PC-3 (cell line): ENCODE results near the gene KIAA1328.

Source experiments
- EZH2 ChIP-seq: fragments of 300-600 bp; sonication (generic); IDR thresholded peaks from one replicate; pipeline ENCODE4 v1.6.1; 2017; ENCODE audit warnings: antibody characterized with exemption, mild to moderate bottlenecking, low read length; ENCODE audit not compliant: unreplicated experiment
- TF ChIP-seq, protein P1 (sequence below): fragments of 300-600 bp; sonication (generic); conservative IDR thresholded peaks from 2 replicates; pipeline ENCODE4 v1.5.1; 2017; ENCODE audit warnings: antibody characterized with exemption, low read depth, mild to moderate bottlenecking, low read length

DNA sequence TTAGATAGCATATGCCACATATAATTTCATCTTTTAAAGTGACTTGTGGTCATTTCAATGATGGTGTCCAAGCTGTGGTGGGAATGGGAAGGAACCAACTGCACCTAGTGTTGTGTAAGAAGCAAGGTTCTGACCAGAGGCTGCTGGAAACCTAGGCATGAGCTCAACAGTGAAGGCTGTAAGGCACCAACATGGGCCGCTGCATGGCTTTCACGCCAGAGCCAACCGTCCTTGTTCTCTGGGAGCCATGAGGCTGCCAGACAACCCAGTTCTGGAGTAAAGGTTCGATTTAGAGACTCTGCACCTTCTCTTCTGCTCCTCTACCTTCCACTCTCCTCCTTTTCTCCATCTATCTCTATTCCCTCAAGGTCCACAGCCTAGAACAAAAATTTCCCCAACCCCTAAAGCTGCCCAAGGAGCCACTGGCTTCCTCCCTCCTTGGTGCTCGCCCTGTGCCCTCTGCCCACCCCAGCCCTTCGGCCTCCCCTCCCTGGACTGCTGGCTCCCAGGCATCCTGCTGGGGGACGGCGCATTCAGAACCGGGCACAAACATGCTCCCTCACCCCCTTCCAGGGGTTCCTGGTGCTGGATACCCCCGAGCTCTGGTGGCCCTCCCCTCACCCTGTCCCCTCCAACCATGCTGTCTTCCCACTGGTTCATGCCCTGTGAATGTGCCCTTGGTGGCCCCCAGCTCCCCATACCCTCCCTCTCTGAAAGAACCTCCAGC, 431.6 kb downstream of the KIAA1328 start:
- TF ChIP-seq, protein P1, sequence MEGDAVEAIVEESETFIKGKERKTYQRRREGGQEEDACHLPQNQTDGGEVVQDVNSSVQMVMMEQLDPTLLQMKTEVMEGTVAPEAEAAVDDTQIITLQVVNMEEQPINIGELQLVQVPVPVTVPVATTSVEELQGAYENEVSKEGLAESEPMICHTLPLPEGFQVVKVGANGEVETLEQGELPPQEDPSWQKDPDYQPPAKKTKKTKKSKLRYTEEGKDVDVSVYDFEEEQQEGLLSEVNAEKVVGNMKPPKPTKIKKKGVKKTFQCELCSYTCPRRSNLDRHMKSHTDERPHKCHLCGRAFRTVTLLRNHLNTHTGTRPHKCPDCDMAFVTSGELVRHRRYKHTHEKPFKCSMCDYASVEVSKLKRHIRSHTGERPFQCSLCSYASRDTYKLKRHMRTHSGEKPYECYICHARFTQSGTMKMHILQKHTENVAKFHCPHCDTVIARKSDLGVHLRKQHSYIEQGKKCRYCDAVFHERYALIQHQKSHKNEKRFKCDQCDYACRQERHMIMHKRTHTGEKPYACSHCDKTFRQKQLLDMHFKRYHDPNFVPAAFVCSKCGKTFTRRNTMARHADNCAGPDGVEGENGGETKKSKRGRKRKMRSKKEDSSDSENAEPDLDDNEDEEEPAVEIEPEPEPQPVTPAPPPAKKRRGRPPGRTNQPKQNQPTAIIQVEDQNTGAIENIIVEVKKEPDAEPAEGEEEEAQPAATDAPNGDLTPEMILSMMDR: no peak
- TF ChIP-seq EZH2: no peak
